ENCODE measurements around the gene PPP2R3A. TPM values are rescaled to one million over a fixed set of nuclear protein-coding genes. Genes with fewer than 3 reads are reported as not detected.

The PPP2R3A gene
- total and polyA plus RNA-seq, 2 of the 13 experiments (the other 11 are each of a cell fraction or from before 2014, with no cell fraction given) = 0.07 to 0.12 TPM

DNA sequence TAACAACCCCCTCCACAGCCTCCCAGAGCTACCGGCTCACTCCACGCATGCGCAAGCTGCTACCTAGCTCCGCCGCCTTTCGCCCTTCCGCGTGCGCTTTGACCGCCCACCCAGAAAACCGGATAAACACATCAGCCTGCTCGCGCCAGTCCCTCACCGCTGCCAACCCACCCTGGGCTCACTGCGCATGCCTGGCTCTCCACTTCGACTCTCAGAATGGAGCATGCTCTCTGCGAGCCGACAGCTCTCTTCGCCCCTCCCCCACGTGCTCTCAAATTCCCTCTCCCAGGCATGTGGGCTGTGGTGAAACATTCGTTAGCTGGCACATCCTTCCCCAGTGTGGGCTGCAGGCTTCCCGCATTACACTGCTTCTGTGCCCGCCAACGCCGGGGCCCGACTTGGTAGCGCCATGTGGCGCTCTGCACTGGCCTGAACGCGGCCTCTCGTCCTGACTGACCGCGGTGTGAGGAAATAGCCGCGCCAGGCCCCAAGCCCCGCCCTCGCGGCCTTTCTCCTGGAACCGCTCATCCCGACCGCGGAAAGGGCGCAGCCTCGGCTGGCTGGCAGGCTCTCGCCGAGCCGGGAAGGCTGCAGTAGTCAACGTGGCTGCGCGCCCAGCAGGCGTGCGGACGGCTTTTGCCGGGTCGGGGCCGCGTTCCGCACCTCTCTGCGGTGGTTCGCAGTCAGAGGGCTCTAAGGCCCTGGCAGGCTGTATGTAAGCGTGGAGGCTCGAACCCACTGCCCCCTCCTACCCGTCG lies 231.1 kb downstream of the PPP2R3A start (continued):
- TF ChIP-seq, protein P1, sequence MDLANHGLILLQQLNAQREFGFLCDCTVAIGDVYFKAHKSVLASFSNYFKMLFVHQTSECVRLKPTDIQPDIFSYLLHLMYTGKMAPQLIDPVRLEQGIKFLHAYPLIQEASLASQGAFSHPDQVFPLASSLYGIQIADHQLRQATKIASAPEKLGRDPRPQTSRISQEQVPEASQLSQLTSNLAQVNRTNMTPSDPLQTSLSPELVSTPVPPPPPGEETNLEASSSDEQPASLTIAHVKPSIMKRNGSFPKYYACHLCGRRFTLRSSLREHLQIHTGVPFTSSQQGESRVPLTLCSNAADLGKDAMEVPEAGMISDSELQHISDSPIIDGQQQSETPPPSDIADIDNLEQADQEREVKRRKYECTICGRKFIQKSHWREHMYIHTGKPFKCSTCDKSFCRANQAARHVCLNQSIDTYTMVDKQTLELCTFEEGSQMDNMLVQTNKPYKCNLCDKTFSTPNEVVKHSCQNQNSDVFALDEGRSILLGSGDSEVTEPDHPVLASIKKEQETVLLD (CRISPR knock-in tag; IDR thresholded peaks at IDR 0.05; ENCODE audit: low read depth) = peak; percentile 63; the same call in 1 of the 2 replicates
- no peak for TF ChIP-seq FOXA1 (IDR thresholded peaks at IDR 0.05)
- no peak; the same call in 1 of the 2 replicates for TF ChIP-seq FOXA1 (CRISPR knock-in tag; IDR thresholded peaks at IDR 0.05)
- TF ChIP-seq JDP2 (CRISPR knock-in tag; IDR thresholded peaks at IDR 0.05; ENCODE audit: borderline replicate concordance) = peak; percentile 61; the same call in 1 of the 2 replicates
- TF ChIP-seq MAFF (IDR thresholded peaks at IDR 0.05; ENCODE audit: low read depth, low read length) = no peak
- no peak for TF ChIP-seq MAFK (conservative IDR thresholded peaks at IDR 0.05 in 1 of 2, IDR thresholded peaks at IDR 0.05 in 1 of 2; ENCODE audit: low read length in 2 of 2)
- TF ChIP-seq MBNL3 (CRISPR knock-in tag; conservative IDR thresholded peaks at IDR 0.05) = no peak
- no peak for TF ChIP-seq TGIF2 (CRISPR knock-in tag; IDR thresholded peaks at IDR 0.05)
- TF ChIP-seq HOXA3 (CRISPR knock-in tag; IDR thresholded peaks at IDR 0.05) = peak; percentile 89
- peak; percentile 88 for TF ChIP-seq KLF13 (CRISPR knock-in tag; IDR thresholded peaks at IDR 0.05)
- TF ChIP-seq ZFP62 (CRISPR knock-in tag; IDR thresholded peaks at IDR 0.05) = peak; percentile 27; the same call in 1 of the 2 replicates
- TF ChIP-seq, protein P2, sequence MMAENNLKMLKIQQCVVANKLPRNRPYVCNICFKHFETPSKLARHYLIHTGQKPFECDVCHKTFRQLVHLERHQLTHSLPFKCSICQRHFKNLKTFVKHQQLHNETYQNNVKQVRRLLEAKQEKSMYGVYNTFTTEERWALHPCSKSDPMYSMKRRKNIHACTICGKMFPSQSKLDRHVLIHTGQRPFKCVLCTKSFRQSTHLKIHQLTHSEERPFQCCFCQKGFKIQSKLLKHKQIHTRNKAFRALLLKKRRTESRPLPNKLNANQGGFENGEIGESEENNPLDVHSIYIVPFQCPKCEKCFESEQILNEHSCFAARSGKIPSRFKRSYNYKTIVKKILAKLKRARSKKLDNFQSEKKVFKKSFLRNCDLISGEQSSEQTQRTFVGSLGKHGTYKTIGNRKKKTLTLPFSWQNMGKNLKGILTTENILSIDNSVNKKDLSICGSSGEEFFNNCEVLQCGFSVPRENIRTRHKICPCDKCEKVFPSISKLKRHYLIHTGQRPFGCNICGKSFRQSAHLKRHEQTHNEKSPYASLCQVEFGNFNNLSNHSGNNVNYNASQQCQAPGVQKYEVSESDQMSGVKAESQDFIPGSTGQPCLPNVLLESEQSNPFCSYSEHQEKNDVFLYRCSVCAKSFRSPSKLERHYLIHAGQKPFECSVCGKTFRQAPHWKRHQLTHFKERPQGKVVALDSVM (CRISPR knock-in tag; IDR thresholded peaks at IDR 0.05) = peak; percentile 83
- TF ChIP-seq ZNF180 (CRISPR knock-in tag; IDR thresholded peaks at IDR 0.05; ENCODE audit: borderline replicate concordance, low read depth) = peak; percentile 77; the same call in 1 of the 2 replicates
- TF ChIP-seq NFE2L2 (IDR thresholded peaks at IDR 0.05; ENCODE audit: low read length) = no peak
- no peak; the same call in 1 of the 2 replicates for TF ChIP-seq MTF2 (CRISPR knock-in tag; IDR thresholded peaks at IDR 0.05; ENCODE audit: borderline replicate concordance)
- TF ChIP-seq NBN (conservative IDR thresholded peaks at IDR 0.05) = no peak
- TF ChIP-seq ZNF34 (CRISPR knock-in tag; IDR thresholded peaks at IDR 0.05; ENCODE audit: borderline replicate concordance) = no peak; the same call in 1 of the 2 replicates
- peak; percentile 98 for TF ChIP-seq ZNF468 (CRISPR knock-in tag; IDR thresholded peaks at IDR 0.05)
- TF ChIP-seq PHF21A (CRISPR knock-in tag; IDR thresholded peaks at IDR 0.05) = peak; percentile 94
- TF ChIP-seq, protein P3, sequence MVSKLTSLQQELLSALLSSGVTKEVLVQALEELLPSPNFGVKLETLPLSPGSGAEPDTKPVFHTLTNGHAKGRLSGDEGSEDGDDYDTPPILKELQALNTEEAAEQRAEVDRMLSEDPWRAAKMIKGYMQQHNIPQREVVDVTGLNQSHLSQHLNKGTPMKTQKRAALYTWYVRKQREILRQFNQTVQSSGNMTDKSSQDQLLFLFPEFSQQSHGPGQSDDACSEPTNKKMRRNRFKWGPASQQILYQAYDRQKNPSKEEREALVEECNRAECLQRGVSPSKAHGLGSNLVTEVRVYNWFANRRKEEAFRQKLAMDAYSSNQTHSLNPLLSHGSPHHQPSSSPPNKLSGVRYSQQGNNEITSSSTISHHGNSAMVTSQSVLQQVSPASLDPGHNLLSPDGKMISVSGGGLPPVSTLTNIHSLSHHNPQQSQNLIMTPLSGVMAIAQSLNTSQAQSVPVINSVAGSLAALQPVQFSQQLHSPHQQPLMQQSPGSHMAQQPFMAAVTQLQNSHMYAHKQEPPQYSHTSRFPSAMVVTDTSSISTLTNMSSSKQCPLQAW (CRISPR knock-in tag; IDR thresholded peaks at IDR 0.05) = peak; percentile 97
- no peak; the same call in 1 of the 2 replicates for TF ChIP-seq NR2F2 (IDR thresholded peaks at IDR 0.05; ENCODE audit: borderline replicate concordance, low read depth)
- peak; percentile 99 for TF ChIP-seq ATF7-NPFF (CRISPR knock-in tag; IDR thresholded peaks at IDR 0.05; ENCODE audit: low read depth)
- TF ChIP-seq CBX5 (CRISPR knock-in tag; IDR thresholded peaks at IDR 0.05; ENCODE audit: borderline replicate concordance) = peak; percentile 86; the same call in 1 of the 2 replicates
- TF ChIP-seq RORA (CRISPR knock-in tag; IDR thresholded peaks at IDR 0.05) = 0 out of 2 replicates have a peak, but pooled peaks have one; percentile 55
- TF ChIP-seq ZNF557 (CRISPR knock-in tag; IDR thresholded peaks at IDR 0.05) = peak; percentile 94
- TF ChIP-seq, protein P4, sequence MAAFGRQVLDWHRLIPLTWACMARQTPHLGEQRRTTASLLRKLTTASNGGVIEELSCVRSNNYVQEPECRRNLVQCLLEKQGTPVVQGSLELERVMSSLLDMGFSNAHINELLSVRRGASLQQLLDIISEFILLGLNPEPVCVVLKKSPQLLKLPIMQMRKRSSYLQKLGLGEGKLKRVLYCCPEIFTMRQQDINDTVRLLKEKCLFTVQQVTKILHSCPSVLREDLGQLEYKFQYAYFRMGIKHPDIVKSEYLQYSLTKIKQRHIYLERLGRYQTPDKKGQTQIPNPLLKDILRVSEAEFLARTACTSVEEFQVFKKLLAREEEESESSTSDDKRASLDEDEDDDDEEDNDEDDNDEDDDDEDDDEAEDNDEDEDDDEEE (CRISPR knock-in tag; IDR thresholded peaks at IDR 0.05) = peak; percentile 96

Measured in HepG2 (cell line).